ENCODE measurements around the gene PNMT. TPM values are rescaled to one million over a fixed set of nuclear protein-coding genes. Genes with fewer than 3 reads are reported as not detected.

The PNMT gene
- polyA plus RNA-seq, 1 donor from 2014 or later: 1.5 TPM

DNA sequence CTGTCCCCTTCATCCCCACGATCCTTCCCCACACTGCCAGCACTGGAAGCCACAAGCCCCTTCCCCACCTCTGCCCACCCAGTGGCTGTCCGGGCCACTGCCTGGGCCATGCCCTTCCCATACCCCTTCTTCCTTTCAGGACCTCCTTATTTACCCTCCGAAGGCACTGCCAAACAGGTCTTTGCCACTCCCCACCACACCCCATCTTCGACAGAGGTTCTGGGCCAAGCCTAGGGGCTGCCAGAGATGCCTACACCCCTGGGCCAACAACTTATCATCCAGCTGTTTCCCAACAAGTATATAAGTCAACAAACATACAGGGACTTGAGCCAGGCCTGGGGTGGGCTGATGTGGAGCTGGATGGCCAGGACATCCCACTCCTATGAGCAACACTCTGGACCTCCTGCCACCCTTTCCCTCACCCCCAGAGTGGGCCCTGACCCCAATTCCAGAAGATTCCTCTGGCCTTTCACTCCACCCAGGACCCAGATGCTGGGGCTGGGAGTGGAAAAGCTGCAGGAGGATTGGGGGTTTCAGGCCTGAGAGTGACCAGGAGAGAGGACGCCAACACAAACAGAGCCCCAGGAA, 43.0 kb upstream of the PNMT start:
- H3K79me2 ChIP-seq (replicated peaks; ENCODE audit: insufficient read depth, low read length): no peaks in the 10 kb centered on the region
- no peaks in the 10 kb centered on the region for H3K36me3 ChIP-seq (ENCODE audit: insufficient read depth, low read length)
- no peak overlapping the region for H3K4me2 ChIP-seq (ENCODE audit: low read length)
- no peak overlapping the region for H2AFZ ChIP-seq (ENCODE audit: low read depth, low read length)
- H3K27ac ChIP-seq (ENCODE audit: low read length): no peak overlapping the region
- H3K27me3 ChIP-seq (ENCODE audit: insufficient read depth, low read depth, low read length): peaks cover 54% of the 10 kb centered on the region
- H3K4me3 ChIP-seq (ENCODE audit: low read length): peak overlapping the region; percentile 66
- no peaks in the 10 kb centered on the region for H4K20me1 ChIP-seq (ENCODE audit: insufficient read depth)
- H3K9ac ChIP-seq (ENCODE audit: low read length): peak overlapping the region; percentile 20
- H3K9me2 ChIP-seq (ENCODE audit: insufficient read depth, low read length): no peaks in the 10 kb centered on the region
- H3K9me3 ChIP-seq (ENCODE audit: low read length): no peaks in the 10 kb centered on the region
- no peaks in the 10 kb centered on the region for H3F3A ChIP-seq (ENCODE audit: insufficient read depth, low read length, poor library complexity, severe bottlenecking)
- TF ChIP-seq RAD21 (conservative IDR thresholded peaks at IDR 0.05): no peak
- TF ChIP-seq, protein P1, sequence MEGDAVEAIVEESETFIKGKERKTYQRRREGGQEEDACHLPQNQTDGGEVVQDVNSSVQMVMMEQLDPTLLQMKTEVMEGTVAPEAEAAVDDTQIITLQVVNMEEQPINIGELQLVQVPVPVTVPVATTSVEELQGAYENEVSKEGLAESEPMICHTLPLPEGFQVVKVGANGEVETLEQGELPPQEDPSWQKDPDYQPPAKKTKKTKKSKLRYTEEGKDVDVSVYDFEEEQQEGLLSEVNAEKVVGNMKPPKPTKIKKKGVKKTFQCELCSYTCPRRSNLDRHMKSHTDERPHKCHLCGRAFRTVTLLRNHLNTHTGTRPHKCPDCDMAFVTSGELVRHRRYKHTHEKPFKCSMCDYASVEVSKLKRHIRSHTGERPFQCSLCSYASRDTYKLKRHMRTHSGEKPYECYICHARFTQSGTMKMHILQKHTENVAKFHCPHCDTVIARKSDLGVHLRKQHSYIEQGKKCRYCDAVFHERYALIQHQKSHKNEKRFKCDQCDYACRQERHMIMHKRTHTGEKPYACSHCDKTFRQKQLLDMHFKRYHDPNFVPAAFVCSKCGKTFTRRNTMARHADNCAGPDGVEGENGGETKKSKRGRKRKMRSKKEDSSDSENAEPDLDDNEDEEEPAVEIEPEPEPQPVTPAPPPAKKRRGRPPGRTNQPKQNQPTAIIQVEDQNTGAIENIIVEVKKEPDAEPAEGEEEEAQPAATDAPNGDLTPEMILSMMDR (IDR thresholded peaks at IDR 0.05; ENCODE audit: poor library complexity, severe bottlenecking): no peak
- TF ChIP-seq EP300 (conservative IDR thresholded peaks at IDR 0.05; ENCODE audit: poor library complexity, severe bottlenecking): no peak

DNA sequence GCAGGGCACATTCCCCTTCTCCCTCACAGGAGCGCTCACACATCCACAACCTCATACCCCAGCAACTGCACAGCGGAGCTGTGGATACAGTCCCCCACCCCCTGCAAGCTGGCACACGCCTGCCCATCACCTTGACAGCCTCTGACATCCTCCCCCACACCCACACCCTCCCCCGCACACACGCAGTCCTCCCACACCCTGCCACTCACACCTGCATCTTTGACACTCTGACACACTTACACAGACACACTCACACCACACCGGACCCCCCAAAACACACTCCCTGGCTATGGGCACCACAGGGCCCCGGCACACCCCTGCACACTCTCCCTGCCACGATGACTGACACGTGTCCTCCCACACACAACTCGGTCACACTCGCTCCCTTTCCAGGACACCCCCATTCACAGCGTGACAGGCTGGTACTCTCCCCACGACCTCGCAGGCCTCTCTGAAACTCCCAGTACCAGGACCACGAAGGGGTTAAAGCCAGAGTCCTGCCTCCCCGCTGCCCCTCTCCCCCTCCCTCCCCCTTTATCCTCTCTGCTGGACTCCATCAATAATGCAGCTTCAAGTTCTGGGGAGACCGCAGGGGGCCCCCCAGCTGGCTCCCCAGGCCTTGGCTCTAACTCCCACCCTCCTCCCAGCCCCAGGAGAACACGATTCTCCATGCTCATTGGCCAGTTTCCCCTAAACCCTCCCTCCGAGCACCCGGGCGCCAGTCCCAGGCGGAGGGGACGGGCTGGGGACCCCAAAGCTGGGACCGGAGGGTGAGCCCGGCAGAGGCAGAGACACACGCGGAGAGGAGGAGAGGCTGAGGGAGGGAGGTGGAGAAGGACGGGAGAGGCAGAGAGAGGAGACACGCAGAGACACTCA, 41.8 kb upstream of the PNMT start, which contains the start of gene PPP1R1B:
Gene PPP1R1B (plus strand): TSS at position 782 of the 876 bp plus-strand sequence. CDS start 441 bp downstream, outside the sequence.
- Histone ChIP-seq H3K4me2 (ENCODE audit: low read length) (peak within 1 kb of the TSS; percentile 55), H3K9ac (ENCODE audit: low read length) (peak within 1 kb of the TSS; percentile 43), H3K27ac (ENCODE audit: low read length) (no peak within 1 kb of the TSS)

More for the DNA sequence above, 41.8 kb upstream of the PNMT start, which contains the start of gene PPP1R1B:
- Histone ChIP-seq H3K27me3 (ENCODE audit: insufficient read depth, low read depth, low read length) (peaks cover 50% of the 10 kb centered on the region), H3K36me3 (ENCODE audit: insufficient read depth, low read length) (no peaks in the 10 kb centered on the region), H2AFZ (ENCODE audit: low read depth, low read length) (no peak within 1 kb of the TSS), H3K9me3 (ENCODE audit: low read length) (no peaks in the 10 kb centered on the region), H3K4me3 (ENCODE audit: low read length) (peak within 1 kb of the TSS; percentile 66), H3K79me2 (replicated peaks; ENCODE audit: insufficient read depth, low read length) (no peaks in the 10 kb centered on the region), H3F3A (ENCODE audit: insufficient read depth, low read length, poor library complexity, severe bottlenecking) (no peaks in the 10 kb centered on the region), H4K20me1 (ENCODE audit: insufficient read depth) (no peaks in the 10 kb centered on the region), H3K9me2 (ENCODE audit: insufficient read depth, low read length) (no peaks in the 10 kb centered on the region)
- TF ChIP-seq MXI1 (conservative IDR thresholded peaks at IDR 0.05; ENCODE audit: poor library complexity, severe bottlenecking): no peak
- no peak for TF ChIP-seq TAF1 (IDR thresholded peaks at IDR 0.05; ENCODE audit: low read depth)
- no peak for TF ChIP-seq SMC3 (conservative IDR thresholded peaks at IDR 0.05; ENCODE audit: poor library complexity)
- no peak for TF ChIP-seq EZH2 (IDR thresholded peaks at IDR 0.05; ENCODE audit: borderline replicate concordance, insufficient read depth, low read length, poor library complexity, severe bottlenecking)
- TF ChIP-seq, protein P2, sequence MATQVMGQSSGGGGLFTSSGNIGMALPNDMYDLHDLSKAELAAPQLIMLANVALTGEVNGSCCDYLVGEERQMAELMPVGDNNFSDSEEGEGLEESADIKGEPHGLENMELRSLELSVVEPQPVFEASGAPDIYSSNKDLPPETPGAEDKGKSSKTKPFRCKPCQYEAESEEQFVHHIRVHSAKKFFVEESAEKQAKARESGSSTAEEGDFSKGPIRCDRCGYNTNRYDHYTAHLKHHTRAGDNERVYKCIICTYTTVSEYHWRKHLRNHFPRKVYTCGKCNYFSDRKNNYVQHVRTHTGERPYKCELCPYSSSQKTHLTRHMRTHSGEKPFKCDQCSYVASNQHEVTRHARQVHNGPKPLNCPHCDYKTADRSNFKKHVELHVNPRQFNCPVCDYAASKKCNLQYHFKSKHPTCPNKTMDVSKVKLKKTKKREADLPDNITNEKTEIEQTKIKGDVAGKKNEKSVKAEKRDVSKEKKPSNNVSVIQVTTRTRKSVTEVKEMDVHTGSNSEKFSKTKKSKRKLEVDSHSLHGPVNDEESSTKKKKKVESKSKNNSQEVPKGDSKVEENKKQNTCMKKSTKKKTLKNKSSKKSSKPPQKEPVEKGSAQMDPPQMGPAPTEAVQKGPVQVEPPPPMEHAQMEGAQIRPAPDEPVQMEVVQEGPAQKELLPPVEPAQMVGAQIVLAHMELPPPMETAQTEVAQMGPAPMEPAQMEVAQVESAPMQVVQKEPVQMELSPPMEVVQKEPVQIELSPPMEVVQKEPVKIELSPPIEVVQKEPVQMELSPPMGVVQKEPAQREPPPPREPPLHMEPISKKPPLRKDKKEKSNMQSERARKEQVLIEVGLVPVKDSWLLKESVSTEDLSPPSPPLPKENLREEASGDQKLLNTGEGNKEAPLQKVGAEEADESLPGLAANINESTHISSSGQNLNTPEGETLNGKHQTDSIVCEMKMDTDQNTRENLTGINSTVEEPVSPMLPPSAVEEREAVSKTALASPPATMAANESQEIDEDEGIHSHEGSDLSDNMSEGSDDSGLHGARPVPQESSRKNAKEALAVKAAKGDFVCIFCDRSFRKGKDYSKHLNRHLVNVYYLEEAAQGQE (IDR thresholded peaks at IDR 0.05; ENCODE audit: borderline replicate concordance): no peak
- peak; percentile 46 for TF ChIP-seq EP300 (conservative IDR thresholded peaks at IDR 0.05; ENCODE audit: poor library complexity, severe bottlenecking)

Measured in neural cell (in vitro differentiated cells).